Measurements from ENCODE around the gene EPB41L5.

DNA sequence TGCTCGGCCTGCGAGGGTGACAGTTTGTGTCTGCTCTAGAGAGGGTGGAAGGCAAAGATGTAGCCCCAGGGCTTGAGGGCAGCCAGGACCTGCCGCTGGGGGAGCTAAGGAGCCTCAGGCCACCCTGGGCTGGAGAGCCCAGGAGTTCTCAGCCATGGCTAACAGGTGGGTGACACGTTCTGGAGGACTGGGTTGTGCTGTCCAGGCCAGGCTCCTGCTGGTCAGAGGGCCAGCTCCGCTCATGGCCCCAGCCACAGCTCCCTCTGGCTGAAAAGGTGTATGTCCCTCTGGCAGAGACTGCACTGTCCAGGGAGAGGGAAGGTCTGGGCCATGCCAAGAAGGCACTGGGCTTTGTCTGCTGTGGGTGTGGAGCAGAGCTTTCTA, 191.1 kb downstream of the EPB41L5 start:
- TF ChIP-seq, protein P1, sequence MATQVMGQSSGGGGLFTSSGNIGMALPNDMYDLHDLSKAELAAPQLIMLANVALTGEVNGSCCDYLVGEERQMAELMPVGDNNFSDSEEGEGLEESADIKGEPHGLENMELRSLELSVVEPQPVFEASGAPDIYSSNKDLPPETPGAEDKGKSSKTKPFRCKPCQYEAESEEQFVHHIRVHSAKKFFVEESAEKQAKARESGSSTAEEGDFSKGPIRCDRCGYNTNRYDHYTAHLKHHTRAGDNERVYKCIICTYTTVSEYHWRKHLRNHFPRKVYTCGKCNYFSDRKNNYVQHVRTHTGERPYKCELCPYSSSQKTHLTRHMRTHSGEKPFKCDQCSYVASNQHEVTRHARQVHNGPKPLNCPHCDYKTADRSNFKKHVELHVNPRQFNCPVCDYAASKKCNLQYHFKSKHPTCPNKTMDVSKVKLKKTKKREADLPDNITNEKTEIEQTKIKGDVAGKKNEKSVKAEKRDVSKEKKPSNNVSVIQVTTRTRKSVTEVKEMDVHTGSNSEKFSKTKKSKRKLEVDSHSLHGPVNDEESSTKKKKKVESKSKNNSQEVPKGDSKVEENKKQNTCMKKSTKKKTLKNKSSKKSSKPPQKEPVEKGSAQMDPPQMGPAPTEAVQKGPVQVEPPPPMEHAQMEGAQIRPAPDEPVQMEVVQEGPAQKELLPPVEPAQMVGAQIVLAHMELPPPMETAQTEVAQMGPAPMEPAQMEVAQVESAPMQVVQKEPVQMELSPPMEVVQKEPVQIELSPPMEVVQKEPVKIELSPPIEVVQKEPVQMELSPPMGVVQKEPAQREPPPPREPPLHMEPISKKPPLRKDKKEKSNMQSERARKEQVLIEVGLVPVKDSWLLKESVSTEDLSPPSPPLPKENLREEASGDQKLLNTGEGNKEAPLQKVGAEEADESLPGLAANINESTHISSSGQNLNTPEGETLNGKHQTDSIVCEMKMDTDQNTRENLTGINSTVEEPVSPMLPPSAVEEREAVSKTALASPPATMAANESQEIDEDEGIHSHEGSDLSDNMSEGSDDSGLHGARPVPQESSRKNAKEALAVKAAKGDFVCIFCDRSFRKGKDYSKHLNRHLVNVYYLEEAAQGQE (IDR thresholded peaks at IDR 0.05; ENCODE audit: insufficient read depth in 1 of 2, low read depth in 2 of 2, low read length in 2 of 2) = no peak
- no peak for TF ChIP-seq POLR2AphosphoS5 (IDR thresholded peaks at IDR 0.05; ENCODE audit: low read depth, low read length)
- TF ChIP-seq SIN3A (IDR thresholded peaks at IDR 0.05; ENCODE audit: borderline replicate concordance, insufficient read depth, low read length) = no peak
